Measurements from ENCODE around the gene SREBF1. TPM values are rescaled to one million over a fixed set of nuclear protein-coding genes. Genes with fewer than 3 reads are reported as not detected.

The SREBF1 gene
- total RNA-seq, 1 donor from 2014 or later = 132 TPM

DNA sequence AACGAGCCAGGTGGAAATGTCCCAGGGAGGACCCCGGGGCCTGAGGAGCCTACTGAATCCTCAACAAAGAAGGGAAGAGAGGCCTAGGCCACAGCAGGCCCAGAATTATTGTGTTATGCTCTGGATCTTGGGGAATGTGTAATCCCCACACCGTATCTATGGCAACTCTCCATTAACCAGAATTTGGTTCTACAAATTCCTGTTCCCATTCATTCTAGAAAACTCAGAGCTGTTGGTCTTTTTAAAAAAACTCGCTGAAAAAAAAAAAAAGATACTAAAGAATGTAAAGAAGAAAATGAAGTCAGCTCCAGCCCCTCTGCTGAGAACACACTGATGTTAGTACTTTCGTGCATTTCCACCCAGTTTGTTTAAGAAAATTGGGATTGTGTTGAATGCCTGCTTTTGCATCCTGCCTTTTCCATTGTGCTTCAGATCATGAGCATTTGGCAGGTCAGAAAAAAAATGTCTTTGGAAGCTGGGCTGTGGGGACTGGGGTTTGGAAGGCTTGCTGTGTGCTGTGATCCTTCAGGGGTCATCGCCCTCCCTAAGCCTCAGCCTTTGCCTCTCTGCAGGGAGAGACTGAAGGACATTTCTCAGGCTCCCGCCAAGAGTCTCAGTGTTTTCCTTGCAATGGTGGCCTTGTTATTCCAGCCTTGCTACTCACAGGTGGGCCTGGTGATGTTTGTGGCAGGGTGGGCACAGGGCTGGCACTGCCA, 69.5 kb downstream of the SREBF1 start:
- no peaks in the 10 kb centered on the region for H3K36me3 Mint-ChIP-seq (ENCODE audit: low read depth)
- H3K9me3 Mint-ChIP-seq = no peaks in the 10 kb centered on the region
- TF ChIP-seq, protein P1, sequence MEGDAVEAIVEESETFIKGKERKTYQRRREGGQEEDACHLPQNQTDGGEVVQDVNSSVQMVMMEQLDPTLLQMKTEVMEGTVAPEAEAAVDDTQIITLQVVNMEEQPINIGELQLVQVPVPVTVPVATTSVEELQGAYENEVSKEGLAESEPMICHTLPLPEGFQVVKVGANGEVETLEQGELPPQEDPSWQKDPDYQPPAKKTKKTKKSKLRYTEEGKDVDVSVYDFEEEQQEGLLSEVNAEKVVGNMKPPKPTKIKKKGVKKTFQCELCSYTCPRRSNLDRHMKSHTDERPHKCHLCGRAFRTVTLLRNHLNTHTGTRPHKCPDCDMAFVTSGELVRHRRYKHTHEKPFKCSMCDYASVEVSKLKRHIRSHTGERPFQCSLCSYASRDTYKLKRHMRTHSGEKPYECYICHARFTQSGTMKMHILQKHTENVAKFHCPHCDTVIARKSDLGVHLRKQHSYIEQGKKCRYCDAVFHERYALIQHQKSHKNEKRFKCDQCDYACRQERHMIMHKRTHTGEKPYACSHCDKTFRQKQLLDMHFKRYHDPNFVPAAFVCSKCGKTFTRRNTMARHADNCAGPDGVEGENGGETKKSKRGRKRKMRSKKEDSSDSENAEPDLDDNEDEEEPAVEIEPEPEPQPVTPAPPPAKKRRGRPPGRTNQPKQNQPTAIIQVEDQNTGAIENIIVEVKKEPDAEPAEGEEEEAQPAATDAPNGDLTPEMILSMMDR (conservative IDR thresholded peaks at IDR 0.05) = no peak
- peaks cover 83% of the 10 kb centered on the region for H3K4me1 Mint-ChIP-seq
- DNase-seq (ENCODE audit: low read depth, low spot score) = no peak
- H3K27ac Mint-ChIP-seq (ENCODE audit: unreplicated experiment) = peak overlapping the region; percentile 86
- peak overlapping the region; percentile 61 for H3K4me3 Mint-ChIP-seq
- no peaks in the 10 kb centered on the region for H3K27me3 Mint-ChIP-seq (ENCODE audit: low read depth)

DNA sequence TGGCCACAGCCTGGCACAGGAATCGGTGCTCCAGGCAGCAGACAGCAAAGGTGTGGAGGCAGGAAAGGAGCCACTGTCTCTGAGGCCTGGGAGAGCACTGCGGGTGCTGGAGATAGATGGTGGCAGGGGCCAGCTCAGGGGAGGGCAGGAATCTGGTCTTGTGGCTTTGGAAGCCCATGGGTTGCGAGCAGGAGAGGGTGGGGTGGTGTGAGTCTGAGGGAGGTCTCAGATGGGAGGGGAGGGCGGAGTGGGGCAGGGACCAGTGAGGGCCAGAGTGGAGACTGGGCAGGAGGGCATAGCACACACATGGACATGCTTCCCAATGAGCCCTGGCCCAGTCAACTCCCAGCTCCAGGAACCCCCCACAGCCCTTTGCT, 70.1 kb downstream of the SREBF1 start:
- TF ChIP-seq, protein P1 (conservative IDR thresholded peaks at IDR 0.05) = no peak
- Mint-ChIP-seq H3K27me3 (ENCODE audit: low read depth) (no peaks in the 10 kb centered on the region), H3K9me3 (no peaks in the 10 kb centered on the region), H3K4me3 (peak overlapping the region; percentile 61), H3K27ac (ENCODE audit: unreplicated experiment) (peak overlapping the region; percentile 86), H3K4me1 (peaks cover 83% of the 10 kb centered on the region), H3K36me3 (ENCODE audit: low read depth) (no peaks in the 10 kb centered on the region)
- no peak for DNase-seq (ENCODE audit: low read depth, low spot score)

DNA sequence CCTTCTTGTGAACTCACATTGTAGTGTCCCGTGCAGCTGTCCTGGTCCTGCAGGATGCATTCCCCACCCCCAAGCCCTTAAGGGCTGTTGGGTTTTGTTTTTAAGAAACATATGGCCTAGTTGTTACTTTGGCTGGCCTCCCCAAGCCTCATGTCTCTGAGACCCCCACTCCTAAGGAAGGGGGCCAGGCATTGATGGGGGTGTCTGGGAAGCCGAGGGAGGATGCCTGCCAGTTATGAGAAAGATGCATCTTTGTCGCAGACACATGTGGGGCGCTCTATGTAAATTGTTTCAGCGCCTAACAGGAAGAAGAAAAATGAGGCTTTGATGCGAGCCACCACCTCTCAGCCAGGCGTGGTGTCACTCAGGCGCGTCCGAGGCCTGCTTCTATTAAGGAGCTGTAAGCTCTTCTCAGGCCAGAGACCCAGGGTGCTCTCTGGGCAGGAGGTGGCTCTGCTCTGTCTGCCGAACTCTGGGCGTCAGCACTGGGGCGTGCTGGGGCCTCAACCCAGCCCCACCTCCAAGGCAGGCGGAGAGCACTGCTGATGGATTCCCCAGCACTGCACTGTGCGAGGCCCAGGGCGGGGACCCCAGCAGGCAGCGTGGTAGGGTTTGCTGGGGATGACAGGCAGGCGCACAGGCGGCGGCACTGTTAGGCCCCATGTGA, 70.6 kb downstream of the SREBF1 start:
- DNase-seq (ENCODE audit: low read depth, low spot score) = no peak
- peaks cover 81% of the 10 kb centered on the region for H3K4me1 Mint-ChIP-seq

DNA sequence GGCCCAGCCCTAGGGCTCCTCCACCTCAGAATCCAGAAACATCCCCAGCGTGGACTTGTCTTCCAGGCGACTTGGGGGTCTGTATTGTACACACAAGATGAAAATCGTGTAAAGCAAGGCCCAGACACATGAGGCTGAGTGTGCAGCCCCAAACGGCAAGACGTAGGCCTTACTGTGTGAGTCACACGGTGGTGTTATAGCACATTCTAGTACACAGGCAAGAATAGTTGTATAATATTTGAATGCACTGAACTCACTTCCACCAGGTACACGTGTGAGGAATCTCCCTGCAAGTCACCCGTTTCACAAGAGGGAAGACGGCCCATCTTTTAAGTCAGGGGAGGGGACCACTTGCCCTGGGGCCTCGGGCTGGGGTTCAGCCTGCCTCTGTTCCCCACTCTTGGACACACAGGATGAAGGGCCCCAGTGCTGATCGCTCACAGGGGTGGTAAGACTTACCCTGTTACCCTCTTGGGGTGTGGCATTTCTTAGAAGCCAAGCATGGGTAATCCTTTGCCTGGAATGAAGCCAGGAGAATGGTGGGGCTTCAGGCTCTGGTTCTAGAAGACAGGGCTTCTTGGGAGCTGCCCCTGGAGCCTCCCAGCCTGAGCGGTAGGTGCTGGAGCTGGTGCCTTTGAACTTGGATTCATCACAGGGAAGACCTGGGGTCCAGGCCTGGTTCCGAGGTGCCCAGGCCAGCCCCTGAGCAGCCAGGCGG, 71.3 kb downstream of the SREBF1 start:
- TF ChIP-seq, protein P1 (conservative IDR thresholded peaks at IDR 0.05) = no peak
- DNase-seq (ENCODE audit: low read depth, low spot score) = no peak
- no peaks in the 10 kb centered on the region for H3K9me3 Mint-ChIP-seq
- H3K36me3 Mint-ChIP-seq (ENCODE audit: low read depth) = no peaks in the 10 kb centered on the region
- peak overlapping the region; percentile 71 for H3K4me3 Mint-ChIP-seq
- no peak overlapping the region for H3K27ac Mint-ChIP-seq (ENCODE audit: unreplicated experiment)
- peaks cover 75% of the 10 kb centered on the region for H3K4me1 Mint-ChIP-seq
- H3K27me3 Mint-ChIP-seq (ENCODE audit: low read depth) = no peaks in the 10 kb centered on the region

More for the DNA sequence above, 70.6 kb downstream of the SREBF1 start:
- Mint-ChIP-seq H3K9me3 (no peaks in the 10 kb centered on the region), H3K4me3 (peak overlapping the region; percentile 61), H3K36me3 (ENCODE audit: low read depth) (no peaks in the 10 kb centered on the region), H3K27me3 (ENCODE audit: low read depth) (no peaks in the 10 kb centered on the region), H3K27ac (ENCODE audit: unreplicated experiment) (peak overlapping the region; percentile 86)
- TF ChIP-seq, protein P1 (conservative IDR thresholded peaks at IDR 0.05) = no peak

DNA sequence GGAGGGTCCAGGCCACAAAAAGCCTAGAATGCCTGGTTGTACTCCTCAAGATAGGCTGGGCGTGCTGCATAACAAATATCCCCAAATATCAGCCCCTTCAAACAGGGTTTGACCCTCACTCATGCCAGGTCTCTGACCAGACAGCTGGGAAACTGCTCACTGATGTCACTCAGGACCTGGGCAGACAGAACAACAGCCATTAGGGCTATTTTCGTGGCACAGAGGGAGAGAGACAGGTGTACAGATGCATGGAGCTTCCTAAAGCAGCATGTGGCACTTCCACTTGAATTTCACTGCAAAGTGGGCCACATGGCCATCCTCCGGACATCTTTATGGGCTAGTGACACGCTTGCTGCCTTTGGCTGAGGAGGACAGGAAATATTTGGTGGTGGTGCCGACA, 73.1 kb downstream of the SREBF1 start:
- DNase-seq (ENCODE audit: low read depth, low spot score) = no peak
- Mint-ChIP-seq H3K4me1 (peaks cover 68% of the 10 kb centered on the region), H3K4me3 (peak overlapping the region; percentile 59), H3K9me3 (no peaks in the 10 kb centered on the region), H3K27me3 (ENCODE audit: low read depth) (no peaks in the 10 kb centered on the region), H3K27ac (ENCODE audit: unreplicated experiment) (no peak overlapping the region), H3K36me3 (ENCODE audit: low read depth) (no peaks in the 10 kb centered on the region)
- TF ChIP-seq, protein P1 (conservative IDR thresholded peaks at IDR 0.05) = no peak
